NCI-H446 treated with DMSO at 0.1 percent for 48 hours (cell line): Measurements from ENCODE around the gene FAM9B.
"Not testable (repeated sequence)": the region's sequence is repeated elsewhere in the genome, so short reads cannot be mapped to it uniquely, and the experiment has no call there.

ENCODE experiments used
- DNase-seq: peaks from one replicate; lab custom pipeline; 2025; lab: John Stamatoyannopoulos, UW

The FAM9B gene

DNA sequence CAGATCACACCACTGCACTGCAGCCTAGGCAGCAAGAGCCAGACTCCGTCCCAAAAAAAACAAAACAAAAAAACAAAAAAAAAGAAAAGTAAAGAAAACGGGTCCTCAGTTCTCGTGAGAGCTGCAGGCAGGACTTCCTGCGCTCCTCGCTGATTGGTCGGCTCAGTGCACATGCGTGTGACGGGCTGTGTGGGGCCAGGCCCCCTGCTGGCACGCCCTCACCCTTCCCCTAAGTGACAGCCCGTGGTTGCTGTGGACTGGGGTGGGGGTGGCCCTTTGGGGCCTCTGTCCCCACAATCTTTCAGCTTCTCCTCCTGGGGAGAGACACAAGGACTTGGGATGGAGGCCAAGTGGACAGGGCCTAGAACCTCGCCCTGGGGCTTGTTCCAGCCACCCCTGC is at the start of gene FAM9B:
TSS of gene FAM9B (minus strand) at position 139 of the 400 bp plus-strand sequence. CDS start 1,141 bp downstream, outside the sequence.
- DNase-seq: no peak

DNA sequence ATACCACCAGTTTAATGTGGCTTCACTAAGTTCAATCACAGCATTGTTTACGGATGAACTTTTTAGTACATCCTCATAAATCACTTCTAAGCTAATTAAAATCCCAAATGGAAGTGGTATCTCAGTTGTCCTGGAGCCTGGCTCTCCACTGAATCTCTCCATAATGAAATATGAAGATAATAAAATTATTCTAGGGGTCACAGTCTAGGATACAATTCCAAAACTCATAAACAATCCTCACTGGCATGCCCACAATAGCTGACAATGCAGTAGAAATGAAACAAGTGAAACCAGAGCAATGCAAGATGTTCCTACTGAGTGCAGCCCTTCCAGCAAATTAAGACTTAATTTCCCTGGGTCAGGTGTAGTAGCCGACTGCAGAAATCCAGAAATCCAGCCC is 47.3 kb upstream of the FAM9B start:
- no peak for DNase-seq

DNA sequence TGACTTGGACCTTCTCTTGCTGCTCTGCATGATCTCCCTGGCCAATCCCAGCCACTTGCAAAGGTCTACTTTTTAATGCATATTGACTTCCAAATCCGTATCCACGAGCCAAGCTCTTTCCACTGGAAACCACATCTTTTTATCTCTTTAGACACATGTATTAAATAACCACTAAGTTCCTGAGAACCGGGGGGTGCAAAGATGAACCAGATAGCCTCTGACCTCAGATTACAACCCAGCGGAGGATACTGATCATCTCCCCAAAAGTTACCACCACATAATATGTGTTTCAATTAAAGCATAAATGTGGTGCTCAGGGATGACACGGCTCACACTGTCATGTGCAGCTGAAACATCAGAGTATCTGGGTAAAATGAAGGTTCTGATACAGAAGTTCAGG is 40.4 kb upstream of the FAM9B start:
- no peak for DNase-seq

DNA sequence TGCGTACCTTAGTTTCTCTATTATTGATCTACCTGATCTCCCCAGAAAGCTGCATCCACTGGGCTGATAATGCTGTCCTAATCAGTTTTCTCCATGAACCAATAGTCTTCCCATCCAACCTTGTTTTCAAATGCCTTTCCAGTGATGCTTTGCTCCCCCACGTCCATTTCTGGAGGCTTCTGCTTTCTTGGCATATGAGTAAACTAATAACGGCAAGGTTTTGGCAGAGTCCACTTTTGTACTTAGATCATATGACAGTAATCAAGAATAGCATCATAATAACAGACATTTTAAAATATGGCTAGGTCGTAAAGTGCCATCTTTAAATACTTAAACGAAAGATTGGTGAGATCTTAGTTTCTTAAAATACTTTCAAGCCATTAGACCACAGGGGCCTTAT is 38.4 kb upstream of the FAM9B start:
- no peak for DNase-seq

DNA sequence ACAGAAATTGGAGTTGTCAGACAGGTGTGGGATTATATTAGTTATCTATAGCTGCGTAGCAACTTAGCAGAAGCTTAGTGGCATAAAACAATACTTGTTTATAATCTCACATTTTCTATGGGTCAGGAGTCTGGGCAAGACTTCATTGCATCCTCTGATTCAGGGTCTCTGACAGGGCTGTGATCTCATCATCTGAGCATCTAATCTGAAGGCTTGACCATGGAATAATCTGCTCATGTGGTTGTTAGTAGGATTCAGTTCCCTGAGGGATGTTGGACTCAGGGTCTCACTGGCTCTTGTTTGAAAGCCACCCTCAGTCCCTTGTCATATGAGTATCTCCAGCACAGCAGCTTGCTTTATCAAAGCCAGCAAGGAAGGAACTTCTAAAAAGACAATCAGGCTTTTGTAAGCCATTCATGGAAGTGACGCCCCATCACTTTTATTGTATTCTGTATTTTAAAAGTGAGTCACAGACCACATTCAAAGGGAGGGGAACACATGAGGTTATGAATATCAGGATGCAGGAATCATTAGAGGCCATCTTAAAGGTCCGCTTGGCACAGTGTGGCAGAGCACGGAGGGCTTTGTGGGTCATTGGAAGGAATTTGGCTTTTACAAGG is 37.2 kb upstream of the FAM9B start:
- DNase-seq: no peak

DNA sequence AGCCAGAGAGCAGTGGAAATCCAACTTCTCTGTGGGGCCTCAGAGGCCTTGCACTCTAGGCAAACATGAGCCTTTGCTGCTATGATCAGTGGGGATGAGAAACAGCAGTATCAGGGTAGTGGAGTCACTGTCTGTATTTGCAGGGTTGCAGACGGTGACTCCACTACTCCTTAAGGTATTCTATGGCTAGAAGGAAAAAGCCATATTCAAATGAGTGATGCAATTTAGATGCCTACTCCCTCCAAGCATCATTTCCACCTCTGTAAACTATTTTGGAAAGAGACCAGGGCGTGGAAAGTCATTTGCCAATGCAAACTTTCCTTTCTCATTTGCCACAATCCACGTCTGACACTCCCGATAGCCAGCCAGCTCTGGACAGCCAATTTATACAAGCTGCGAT is 35.6 kb upstream of the FAM9B start:
- no peak for DNase-seq

DNA sequence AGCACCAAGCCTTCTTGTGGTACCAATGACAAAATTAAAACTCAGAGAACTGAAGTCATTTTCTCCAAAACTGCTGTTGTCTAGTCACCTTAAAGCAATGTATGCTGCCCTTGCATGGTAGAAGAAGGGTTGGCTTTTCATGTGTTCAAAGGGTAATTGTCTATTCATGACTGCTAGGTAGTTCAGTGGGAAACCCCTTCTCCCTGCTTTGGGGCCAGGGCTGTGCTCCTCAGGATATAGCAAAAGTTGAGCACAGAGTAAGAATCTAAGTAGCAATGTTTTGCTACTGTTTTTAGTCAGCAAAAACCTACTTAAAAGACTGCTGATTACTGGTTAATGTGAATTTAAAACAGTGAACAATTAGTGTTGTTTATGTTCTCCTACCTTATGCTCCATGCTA is 30.8 kb upstream of the FAM9B start:
- no peak for DNase-seq

DNA sequence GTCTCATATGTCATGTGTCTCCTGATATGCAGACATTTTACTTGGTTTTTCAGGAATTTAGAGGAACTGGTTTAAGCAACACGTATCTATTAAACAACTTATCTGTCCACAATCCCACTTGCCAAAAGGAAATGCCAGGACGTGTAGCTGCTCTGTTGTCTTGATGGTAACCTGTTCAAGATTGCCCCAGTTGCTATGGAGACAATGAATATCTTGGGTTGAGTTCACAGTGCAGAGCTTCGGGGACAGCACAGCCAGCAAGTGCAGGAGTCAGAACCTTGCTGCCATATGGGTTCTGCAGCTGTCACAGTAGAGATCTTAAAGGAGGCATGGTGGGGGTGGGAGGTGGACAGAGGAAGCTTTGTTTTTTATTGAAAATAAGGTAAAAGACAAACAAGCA is 28.7 kb upstream of the FAM9B start:
- no peak for DNase-seq

DNA sequence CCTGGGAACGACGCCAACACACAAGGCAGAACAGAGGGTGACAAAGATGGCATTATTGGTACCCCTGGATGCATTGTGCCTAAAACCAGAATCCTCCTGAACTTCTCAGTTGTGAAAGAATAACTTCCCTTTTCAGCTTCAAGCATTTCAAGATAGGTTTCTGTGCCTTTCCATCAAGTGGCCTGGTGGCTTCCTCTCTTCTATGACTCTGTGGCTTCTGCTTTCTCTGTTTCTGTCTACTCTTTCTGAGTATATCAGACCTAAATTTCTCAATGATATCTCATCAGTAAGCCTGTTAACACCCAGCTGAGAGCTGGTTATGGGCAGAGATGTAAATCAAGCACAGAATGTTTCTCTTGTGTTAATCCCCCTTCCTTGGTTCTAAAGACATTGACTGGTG is 21.4 kb upstream of the FAM9B start:
- DNase-seq: no peak

DNA sequence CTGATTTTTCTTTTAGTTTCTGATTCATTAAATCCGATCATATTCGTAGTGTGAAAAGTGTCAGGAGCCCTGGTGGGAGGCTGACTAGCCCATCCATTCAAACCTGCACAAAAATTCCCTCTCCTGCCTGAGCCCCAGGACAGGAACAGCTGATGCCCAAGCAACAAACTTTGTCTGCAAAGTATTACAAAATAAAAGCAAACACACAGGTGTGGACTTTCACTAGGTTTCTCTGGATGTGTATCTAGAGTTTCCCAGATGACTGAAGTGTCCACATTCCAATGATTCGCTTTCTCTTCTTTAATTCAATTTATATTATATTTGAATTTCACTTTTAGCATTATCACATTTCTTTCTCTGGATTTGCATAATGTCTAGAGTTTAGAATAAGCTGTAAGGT is 18.2 kb upstream of the FAM9B start:
- no peak for DNase-seq

DNA sequence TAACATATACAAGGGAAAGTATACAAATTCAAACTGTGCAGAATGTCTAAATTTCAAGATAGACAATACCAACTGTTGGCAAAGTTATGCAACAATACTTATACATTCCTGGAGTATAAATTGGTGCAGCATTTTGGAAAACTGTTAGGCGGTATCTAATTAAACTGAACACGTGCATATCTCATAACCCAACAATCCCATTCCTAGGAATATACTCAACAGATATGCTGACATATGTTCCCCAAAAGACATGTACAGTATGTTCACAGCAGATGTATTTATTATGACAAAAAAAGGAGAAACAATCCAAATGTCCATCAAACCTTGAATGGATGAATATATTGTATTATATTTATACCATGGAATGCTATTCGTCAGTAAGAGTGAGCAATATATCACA is 16.4 kb upstream of the FAM9B start:
- DNase-seq: no peak

DNA sequence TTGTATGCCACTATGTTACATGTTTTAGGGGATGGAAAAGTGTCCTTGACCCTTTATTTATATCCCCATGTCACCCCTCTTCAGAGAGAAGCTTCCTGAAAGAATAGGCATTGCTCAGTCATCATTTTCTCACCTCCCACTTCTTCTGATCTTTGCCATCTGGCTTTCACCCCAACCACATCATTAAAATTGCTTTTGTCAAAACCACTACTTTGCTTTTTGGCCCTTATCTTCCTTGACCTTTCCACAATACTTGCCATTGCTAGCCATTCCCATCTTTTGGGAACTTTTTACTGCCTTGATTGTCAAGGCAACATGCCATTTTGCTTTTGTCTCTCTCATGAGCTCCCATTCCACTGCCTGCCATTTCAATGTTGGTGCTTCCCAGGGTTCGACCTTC is 14.9 kb upstream of the FAM9B start:
- DNase-seq: no peak

DNA sequence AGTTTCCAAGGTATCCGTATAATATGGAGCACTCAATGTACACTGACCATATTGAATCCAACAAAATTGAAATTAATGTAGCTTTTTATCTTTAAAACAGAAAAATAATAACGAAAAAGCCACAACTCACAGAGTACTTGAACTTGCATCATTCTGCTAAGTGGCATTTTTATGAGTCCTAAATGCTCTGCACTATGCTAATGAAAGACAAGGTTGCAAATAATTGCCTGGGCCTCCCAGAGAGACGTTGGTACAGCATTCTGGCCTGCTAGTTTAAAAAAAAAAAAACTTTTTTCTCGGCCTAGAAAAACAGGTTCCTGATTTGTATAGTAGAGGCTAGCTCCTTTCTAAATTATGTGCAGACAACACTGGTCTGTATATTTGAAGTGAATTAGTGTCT is 4.3 kb upstream of the FAM9B start:
- DNase-seq: no peak

DNA sequence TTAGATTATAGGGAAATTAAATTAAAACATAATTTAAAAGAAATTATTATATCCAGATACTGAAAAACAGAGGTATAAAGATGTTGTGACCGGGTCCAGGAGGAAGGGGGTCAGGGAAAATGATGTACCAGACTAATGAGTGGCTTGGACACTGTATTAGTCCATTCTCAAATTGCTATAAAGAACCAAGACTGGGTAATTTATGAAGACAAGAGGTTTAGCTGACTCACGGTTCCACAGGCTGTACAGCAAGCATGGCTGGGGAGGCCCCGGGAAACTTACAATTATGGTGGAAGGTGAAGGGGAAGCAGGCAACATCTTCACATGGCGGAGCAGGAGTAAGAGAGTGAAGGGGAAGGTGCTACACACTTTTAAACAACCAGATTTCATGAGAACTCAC is 3.4 kb upstream of the FAM9B start:
- DNase-seq: no peak

DNA sequence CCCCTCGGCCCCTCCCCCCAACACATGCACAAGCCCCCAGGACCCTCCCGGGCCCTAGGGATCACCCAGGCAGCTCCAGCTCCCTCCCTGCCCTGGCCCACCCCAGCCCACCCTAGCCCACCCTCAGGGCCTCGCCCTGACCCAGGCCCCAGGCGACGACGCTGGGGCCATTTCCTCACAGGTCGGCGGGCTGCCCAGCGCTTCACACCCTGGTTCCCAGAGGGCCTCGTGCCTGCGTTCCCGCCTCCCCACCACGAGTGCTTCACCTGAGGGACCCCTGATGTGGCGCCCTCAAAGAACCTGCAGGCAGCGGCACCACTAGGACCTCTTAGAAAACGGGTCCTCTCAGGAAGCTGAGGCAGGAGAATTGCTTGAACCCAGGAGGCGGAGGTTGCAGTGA is 341 bp downstream of the FAM9B start:
- DNase-seq: no peak

DNA sequence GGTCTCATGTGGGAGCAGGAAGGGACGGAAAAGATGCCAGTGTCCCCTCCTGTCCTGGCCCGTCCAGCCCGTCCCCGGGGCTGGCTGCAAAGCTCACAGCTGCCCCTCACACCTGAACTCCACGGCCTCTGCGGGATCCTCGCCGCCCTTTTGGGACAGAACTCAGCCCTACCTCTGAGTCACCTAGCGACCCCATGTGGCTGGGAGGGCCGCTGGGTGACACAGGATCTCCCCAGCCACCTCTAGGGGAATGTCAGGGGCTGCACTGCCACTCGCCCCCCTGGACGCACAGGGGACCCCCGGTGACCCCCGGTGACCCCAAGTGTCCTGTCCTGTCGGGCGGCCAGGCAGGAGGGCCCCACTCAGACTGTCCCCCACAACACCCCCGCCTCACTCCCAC is 748 bp downstream of the FAM9B start:
- no peak for DNase-seq

DNA sequence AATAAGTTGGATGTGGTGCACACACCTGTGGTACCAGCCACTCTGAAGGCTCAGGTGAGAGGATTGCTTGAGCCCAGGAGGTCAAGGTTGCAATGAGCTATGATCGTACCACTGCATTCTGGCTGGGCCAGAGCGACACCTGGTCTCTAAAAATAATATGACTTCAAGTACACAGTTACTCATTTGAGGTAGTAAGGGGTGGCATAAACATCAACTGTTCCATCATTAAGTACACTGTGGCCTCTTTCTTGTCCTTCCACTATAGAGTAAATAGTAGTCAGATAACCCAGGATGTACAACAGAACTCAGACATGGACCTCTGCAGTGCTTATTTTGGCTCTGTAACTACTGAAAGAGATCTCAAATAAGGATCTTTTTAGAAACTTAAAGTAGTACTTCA is 10.6 kb downstream of the FAM9B start:
- no peak for DNase-seq

DNA sequence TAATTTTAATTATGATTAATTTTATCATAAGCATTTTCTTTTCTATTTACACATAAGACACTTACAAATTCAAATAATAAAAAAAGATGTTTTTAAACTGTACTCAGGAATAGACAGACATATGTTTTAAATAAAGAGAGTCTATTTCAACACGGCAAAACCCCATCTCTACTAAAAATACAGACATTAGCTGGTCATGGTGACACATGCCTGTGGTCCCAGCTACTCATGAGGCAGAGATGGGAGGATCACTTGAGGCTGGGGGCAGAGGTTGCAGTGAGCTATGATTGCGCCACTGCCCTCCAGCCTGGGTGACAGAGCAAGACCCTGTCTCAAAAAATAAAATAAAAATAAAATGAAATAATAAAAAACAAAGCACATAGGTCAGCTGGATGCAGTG is 14.8 kb downstream of the FAM9B start:
- DNase-seq: no peak

DNA sequence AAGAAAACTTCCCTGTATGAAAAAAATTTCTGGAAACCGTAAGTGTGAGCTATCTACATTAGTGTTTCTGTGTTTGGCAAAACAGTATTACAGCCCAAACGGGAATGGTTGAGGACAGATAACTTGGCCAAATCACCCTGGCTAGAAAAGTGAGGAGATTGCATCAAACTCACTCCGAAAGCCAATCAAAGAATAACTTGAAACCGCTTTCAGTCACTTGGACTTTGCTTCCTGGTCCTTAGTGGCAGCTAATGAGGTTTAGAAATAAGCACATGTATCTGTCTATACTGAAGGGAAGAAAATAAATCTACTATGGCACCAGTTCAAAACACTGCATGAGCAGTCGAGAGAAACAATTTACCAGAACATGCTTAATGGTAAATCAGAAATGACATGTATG is 15.6 kb downstream of the FAM9B start:
- not testable (repeated sequence) for DNase-seq

DNA sequence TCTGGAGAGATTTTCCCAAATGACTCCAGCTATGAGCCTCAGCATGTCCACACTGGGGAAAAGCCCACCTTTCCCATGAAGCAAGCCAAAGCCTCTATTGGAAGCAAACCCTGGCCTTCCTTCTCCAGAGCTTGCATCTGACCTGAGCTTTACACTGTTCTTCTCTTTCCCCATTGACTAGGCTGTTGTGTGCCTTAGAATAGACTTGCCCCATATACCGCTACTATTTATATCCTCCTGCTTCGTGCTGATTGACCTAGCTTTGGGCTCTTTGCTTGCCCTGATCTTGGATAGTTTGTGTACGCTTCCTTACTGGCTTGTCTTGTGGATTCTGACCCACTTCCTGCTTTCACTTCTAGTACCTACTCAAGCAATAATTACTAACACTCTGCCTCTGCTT is 30.9 kb downstream of the FAM9B start:
- DNase-seq: no peak

DNA sequence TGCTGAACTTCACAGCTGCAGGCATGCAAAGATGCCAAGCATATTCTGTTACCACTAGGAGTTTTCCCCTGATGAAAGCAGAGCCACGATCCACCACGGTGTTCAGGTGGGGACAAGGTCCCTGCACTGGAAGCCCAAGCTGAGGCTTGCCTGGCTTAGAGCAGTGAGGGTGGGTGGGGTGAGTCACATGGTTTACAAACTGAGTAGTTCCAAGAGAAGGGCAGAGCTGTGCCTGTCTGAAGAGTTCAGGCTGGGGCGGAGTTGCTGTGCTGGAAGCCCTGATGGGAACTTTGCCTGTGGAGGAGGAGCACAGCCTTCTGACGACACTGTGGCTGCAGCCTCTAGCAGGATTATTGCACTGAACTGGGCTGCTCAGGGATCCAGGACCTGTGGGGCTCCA is 45.5 kb downstream of the FAM9B start:
- DNase-seq: no peak

DNA sequence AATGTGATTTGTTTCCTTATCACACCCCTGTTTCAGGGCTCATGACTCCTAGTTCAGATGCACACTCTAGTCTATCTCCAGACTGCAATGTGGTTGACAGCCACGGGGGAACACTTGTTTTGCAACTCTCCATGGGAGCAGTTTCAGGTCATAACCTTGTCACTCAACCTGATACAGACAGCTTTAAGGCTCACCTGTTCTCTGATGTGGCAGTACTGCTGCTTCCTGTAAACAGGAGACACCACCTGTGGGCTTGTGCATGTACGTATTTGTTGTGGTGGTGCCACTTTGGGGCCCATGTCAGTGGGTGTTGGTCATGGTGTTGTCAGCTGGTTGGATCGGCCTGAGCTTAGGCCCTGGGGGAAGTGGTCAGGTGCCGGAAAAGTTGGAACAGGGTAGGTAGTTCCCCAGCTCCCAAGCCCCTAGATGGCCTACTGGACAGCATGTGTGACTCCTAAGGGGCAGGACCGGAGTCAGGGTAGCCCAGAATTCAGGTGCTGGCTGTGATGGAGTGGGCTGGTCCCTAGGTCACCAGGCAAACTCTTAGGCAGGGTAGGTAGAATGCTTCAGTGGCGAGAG is 46.2 kb downstream of the FAM9B start:
- DNase-seq: no peak

DNA sequence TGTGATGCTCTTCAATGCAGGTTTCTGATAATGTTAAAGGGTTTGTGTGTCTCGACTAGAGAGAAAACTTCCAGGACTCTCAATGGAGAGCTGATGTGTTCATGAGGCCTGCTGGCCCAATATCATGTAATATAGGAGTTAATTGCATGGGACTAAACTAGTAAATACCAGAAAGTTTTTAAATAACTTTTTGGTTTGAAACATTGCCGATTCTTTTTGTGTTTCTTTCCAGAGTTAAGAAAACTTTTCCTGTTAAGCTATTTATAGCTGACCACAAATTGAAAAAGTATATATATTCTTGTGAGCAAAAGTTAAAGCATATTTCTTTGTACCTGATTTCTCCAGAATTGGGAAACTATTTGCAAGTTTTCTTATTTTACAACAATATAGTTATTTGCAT is 49.7 kb downstream of the FAM9B start:
- DNase-seq: no peak

DNA sequence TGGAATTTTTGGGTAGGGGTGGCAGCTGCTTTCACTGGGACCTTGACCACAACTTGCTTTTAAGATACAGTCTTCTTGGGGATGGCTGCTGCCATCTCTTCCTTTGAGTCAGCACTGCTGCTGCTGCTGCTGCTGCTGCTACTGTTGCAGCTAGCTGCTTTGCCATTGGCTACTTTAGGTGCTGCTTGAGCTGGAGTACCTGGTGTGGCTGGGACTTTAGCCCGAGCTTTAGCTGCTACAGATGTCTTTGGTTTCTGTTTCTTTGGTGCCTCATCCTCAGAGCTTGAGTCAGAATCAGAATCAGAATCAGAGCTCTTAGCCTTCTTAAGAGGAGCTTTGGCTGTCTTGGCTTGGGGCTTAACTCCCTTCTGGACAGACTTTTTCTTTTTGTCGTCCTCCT is 52.2 kb downstream of the FAM9B start:
- no peak for DNase-seq

DNA sequence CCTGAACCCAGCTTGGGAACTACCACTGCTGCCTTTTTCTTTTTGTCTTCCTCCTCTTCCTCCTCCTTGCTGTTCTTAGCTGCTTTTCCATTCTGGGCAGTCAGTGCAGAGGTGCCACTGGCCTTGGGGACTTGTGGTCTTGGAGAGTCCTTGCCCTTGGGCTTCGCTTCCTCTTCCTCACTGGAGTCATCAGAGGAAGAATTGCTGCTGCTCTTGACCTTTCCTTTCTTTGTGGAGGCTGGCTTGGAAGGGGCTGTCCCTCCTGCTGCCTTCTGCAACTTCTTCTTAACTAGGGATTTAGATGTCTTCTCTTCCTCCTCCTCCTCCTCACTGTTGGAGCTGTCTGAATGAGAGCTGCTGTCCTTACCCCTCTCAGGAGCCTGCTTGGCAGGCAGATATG is 53.2 kb downstream of the FAM9B start:
- DNase-seq: no peak
